ENCODE data around the gene MYL12A. TPM values are rescaled to one million over a fixed set of nuclear protein-coding genes. Genes with fewer than 3 reads are reported as not detected.

Gene MYL12A
- total and polyA plus RNA-seq, 2 of the 8 experiments (the other 6 are each of a cell fraction or from before 2014, with no cell fraction given): 188 to 247 TPM

GRCh38 chr18:3245853-3246634, 1.6 kb upstream of the MYL12A start (continued):
- TF ChIP-seq SP1 (IDR thresholded peaks at IDR 0.05; ENCODE audit: low read depth, low read length): no peak
- peak; percentile 34 to 64; a peak in 1 of 4 replicates for TF ChIP-seq SIN3A (conservative IDR thresholded peaks at IDR 0.05 in 1 of 2, IDR thresholded peaks at IDR 0.05 in 1 of 2; ENCODE audit: low read depth in 1 of 2, low read length in 2 of 2)
- TF ChIP-seq NANOG (IDR thresholded peaks at IDR 0.05; ENCODE audit: insufficient read depth, low read depth, low read length, poor library complexity, severe bottlenecking): no peak
